MM.1S (cell line): Measurements from ENCODE around the gene DGKK.

Experiments
- EZH2 ChIP-seq: fragments of 300-600 bp; sonication (generic); optimal IDR thresholded peaks from 2 replicates; pipeline ENCODE3; 2017; ENCODE audit warnings: low read depth, mild to moderate bottlenecking, antibody characterized with exemption, low read length, mixed read lengths
- TF ChIP-seq, protein P1 (sequence below): fragments of 300-600 bp; sonication (generic); IDR thresholded peaks from 2 replicates; pipeline ENCODE4 v1.5.1; 2016; ENCODE audit warnings: antibody characterized with exemption, low read length, mixed read lengths

DNA sequence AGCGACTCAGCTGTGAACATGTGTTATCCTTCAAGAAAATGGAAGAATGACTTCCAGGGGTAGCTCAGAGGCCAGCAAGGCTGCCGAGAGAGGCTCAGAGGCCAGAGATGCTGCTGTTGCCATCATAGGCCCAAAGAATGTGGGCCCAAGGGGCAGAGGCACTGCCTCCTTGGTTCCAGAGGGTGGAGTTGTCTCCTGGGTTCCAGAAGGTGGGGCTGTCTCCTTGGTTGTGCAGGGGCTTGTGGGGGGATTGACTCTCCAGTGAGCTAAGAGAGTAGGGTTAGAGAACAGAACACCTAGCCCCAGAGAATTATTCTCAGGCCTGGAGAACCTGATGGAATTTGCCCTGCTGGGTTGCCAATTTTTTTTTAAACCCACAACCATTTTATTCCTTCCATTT is 62.6 kb downstream of the DGKK start:
- TF ChIP-seq, protein P1, sequence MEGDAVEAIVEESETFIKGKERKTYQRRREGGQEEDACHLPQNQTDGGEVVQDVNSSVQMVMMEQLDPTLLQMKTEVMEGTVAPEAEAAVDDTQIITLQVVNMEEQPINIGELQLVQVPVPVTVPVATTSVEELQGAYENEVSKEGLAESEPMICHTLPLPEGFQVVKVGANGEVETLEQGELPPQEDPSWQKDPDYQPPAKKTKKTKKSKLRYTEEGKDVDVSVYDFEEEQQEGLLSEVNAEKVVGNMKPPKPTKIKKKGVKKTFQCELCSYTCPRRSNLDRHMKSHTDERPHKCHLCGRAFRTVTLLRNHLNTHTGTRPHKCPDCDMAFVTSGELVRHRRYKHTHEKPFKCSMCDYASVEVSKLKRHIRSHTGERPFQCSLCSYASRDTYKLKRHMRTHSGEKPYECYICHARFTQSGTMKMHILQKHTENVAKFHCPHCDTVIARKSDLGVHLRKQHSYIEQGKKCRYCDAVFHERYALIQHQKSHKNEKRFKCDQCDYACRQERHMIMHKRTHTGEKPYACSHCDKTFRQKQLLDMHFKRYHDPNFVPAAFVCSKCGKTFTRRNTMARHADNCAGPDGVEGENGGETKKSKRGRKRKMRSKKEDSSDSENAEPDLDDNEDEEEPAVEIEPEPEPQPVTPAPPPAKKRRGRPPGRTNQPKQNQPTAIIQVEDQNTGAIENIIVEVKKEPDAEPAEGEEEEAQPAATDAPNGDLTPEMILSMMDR: no peak
- no peak for TF ChIP-seq EZH2
